ENCODE results near the gene DHRS7B.

DHRS7B gene

DNA sequence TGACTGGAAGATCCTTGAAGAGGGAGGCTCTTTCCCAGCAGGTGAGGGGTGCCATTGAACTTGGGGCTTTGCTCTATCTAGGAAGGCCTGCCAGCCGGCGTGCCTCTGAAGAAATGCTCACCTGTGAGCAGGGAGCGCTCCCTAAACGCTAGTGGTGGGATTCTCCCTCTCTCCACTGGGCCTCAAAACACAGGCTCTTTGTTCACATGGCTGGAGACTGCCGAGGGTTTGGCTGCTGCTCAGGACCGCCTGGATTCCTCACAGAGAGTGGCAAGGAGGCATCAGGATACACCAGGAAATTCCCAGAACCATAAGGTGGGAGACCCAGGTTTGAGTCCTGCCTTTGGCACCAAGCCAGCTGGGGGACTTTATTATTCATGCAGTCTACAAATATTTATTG, 104.8 kb downstream of the DHRS7B start:
- no peak overlapping the region for H3K4me3 ChIP-seq (replicated peaks; ENCODE audit: low read depth, low read length)
- no peak for TF ChIP-seq CTCF (IDR thresholded peaks at IDR 0.05; ENCODE audit: low read depth, low read length, missing control alignments)
- DNase-seq (ENCODE audit: extremely low read depth, low read depth): no peak

DNA sequence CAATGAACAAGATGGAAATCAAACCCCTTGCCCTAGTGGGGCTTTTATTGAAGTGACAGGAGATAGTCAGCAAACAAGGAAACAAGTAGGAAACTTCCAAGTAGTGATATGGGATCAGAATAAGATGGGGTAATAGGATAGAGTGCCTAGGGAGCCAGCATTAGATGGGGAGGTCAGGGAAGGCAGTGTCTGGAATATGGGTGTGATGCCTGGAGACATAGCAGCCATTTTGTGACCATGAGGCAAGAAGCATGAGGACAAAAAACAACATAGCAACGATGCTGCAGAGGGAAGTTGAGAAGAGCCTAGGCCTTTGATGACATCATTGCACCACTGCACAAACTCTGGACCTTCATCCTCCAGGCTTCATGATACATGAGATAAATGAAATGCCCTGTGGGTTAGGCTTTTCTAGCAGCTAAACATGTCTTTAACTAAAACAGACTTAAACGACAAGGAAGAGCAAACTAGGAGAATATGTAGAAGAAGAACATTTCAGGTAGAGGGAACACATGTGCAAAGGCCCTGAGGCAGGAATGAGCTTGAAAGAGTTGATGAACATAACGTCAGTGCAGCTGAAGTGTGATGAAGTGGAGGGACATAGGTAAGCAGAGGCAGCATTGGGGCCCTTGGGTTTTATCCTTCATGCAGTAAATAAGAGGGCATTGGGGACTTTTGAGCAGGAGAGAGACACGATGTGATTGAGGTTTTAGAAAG, 105.4 kb downstream of the DHRS7B start:
- TF ChIP-seq CTCF (IDR thresholded peaks at IDR 0.05; ENCODE audit: low read depth, low read length, missing control alignments): no peak
- DNase-seq (ENCODE audit: extremely low read depth, low read depth): no peak
- H3K4me3 ChIP-seq (replicated peaks; ENCODE audit: low read depth, low read length): no peak overlapping the region

GRCh38 chr17:21233581-21234347, 107.0 kb downstream of the DHRS7B start:
- no peak for TF ChIP-seq CTCF (IDR thresholded peaks at IDR 0.05; ENCODE audit: low read depth, low read length, missing control alignments)
- H3K4me3 ChIP-seq (replicated peaks; ENCODE audit: low read depth, low read length): no peak overlapping the region
- DNase-seq (ENCODE audit: extremely low read depth, low read depth): no peak

DNA sequence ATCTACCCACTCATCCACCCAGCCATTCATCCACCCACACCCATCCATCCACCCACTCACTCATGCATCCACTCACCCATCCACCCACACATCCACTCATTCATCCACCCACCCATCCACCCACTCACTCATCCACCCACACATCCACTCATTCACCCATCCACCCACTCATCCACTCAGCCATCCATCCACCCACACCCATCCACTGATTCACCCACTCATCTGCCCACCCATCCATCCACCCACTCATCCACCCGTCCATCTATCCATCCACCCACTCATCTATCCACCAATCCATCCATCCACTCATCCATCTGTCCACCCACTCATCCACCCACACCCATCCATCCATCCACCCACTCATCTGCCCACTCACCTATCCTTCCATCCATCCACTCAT, 109.2 kb downstream of the DHRS7B start:
- DNase-seq (ENCODE audit: extremely low read depth, low read depth): no peak
- TF ChIP-seq CTCF (IDR thresholded peaks at IDR 0.05; ENCODE audit: low read depth, low read length, missing control alignments): no peak
- no peak overlapping the region for H3K4me3 ChIP-seq (replicated peaks; ENCODE audit: low read depth, low read length)

DNA sequence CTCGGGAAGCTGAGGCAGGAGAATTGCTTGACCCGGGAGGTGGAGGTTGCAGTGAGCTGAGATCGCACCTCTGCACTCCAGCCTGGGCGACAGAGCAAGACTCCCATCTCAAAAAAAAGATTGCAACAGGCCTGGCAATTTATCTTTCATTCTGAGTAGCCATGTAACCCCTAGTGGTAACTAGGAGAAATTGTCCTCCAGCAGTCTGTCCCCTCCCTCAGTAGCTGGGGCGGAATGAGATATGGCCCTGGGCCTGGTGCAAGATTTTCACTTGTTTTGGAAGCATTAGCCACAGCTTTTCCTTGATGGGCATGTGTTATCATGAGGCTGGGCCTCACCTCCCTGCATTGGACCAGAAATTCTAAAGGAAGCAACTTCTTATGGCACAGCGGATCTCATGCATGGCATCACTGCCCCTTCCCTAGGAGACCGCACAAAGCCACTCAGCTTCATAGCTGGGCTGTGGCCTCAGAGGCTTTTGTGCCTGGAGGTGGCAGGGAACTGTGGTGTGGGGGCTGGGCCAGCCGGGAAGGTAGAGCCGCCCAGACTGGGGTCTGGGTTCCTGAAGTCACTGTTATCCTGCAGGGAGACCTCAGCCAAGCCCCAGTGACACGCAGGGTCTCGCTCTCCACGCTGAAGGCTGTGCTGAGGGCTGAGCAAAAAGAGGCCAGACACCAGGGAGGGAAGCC, 113.1 kb downstream of the DHRS7B start:
- no peak overlapping the region for H3K4me3 ChIP-seq (replicated peaks; ENCODE audit: low read depth, low read length)
- TF ChIP-seq CTCF (IDR thresholded peaks at IDR 0.05; ENCODE audit: low read depth, low read length, missing control alignments): peak; percentile 49
- DNase-seq (ENCODE audit: extremely low read depth, low read depth): no peak

DNA sequence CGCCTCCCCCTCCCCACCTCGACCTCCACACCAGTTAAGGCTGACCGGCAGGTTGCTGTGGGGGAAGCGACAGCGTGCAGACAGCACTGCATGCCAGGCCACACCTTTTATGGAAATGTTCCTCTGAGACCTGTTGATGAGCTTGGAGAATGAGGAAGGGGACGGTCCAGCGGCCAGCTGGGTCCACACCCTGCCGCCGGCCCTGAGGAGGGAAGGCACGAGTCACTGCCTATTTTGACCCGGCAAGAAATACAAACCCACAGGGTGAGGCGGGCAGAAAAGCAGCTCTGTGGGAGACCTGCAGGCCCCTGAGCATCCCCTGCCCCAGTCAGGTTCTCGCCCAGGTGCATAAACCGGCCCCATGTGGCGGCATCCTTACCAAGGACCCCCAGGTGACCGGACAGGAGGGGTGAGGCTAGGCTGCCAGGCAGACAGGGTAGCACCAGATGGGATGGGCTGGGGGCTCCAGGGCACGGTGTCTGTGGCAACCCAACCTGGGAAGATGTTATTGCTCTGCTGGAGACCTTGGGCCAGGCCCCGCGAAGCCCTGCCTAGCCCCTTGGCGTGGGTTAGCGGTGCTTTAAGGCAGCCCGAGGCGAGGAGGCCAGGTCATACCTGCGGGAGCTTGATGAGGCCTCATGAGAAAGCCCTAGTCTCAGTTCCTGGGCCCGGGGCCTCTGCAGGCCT, 113.7 kb downstream of the DHRS7B start:
- DNase-seq (ENCODE audit: extremely low read depth, low read depth): no peak
- no peak for TF ChIP-seq CTCF (IDR thresholded peaks at IDR 0.05; ENCODE audit: low read depth, low read length, missing control alignments)
- H3K4me3 ChIP-seq (replicated peaks; ENCODE audit: low read depth, low read length): no peak overlapping the region
